Measurements from ENCODE around the gene FN3KRP.

DNA sequence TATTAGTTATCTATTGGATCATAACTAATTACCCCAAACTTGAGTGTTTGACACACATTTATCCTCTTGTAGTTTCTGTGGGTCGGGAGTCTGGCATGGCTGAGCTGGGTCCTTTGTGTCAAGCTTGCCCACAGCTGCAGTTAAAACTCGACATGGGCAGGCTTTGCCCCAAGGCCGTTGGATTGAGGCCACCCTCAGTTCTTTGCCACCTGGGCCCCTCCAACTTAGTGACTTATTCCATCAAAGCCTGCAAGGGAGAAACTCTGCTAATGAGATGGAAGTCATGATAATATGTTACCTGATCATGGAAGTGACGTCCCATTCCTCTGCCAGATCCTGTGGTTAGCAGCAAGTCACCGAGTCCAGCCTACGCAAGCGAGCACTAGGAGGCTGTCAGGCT lies 52.5 kb downstream of the FN3KRP start:
- no peak for TF ChIP-seq GABPA (IDR thresholded peaks at IDR 0.05 in 1 of 2, conservative IDR thresholded peaks at IDR 0.05 in 1 of 2)
- TF ChIP-seq, protein P1, sequence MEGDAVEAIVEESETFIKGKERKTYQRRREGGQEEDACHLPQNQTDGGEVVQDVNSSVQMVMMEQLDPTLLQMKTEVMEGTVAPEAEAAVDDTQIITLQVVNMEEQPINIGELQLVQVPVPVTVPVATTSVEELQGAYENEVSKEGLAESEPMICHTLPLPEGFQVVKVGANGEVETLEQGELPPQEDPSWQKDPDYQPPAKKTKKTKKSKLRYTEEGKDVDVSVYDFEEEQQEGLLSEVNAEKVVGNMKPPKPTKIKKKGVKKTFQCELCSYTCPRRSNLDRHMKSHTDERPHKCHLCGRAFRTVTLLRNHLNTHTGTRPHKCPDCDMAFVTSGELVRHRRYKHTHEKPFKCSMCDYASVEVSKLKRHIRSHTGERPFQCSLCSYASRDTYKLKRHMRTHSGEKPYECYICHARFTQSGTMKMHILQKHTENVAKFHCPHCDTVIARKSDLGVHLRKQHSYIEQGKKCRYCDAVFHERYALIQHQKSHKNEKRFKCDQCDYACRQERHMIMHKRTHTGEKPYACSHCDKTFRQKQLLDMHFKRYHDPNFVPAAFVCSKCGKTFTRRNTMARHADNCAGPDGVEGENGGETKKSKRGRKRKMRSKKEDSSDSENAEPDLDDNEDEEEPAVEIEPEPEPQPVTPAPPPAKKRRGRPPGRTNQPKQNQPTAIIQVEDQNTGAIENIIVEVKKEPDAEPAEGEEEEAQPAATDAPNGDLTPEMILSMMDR (IDR thresholded peaks at IDR 0.05; ENCODE audit: low read depth, low read length, missing input control), result no peak
- no peak for TF ChIP-seq RAD21 (IDR thresholded peaks at IDR 0.05)
- TF ChIP-seq, protein P2, sequence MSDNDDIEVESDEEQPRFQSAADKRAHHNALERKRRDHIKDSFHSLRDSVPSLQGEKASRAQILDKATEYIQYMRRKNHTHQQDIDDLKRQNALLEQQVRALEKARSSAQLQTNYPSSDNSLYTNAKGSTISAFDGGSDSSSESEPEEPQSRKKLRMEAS (IDR thresholded peaks at IDR 0.05), result no peak
- no peak for TF ChIP-seq YY1 (IDR thresholded peaks at IDR 0.05)
- TF ChIP-seq, protein P3, sequence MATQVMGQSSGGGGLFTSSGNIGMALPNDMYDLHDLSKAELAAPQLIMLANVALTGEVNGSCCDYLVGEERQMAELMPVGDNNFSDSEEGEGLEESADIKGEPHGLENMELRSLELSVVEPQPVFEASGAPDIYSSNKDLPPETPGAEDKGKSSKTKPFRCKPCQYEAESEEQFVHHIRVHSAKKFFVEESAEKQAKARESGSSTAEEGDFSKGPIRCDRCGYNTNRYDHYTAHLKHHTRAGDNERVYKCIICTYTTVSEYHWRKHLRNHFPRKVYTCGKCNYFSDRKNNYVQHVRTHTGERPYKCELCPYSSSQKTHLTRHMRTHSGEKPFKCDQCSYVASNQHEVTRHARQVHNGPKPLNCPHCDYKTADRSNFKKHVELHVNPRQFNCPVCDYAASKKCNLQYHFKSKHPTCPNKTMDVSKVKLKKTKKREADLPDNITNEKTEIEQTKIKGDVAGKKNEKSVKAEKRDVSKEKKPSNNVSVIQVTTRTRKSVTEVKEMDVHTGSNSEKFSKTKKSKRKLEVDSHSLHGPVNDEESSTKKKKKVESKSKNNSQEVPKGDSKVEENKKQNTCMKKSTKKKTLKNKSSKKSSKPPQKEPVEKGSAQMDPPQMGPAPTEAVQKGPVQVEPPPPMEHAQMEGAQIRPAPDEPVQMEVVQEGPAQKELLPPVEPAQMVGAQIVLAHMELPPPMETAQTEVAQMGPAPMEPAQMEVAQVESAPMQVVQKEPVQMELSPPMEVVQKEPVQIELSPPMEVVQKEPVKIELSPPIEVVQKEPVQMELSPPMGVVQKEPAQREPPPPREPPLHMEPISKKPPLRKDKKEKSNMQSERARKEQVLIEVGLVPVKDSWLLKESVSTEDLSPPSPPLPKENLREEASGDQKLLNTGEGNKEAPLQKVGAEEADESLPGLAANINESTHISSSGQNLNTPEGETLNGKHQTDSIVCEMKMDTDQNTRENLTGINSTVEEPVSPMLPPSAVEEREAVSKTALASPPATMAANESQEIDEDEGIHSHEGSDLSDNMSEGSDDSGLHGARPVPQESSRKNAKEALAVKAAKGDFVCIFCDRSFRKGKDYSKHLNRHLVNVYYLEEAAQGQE (IDR thresholded peaks at IDR 0.05), result no peak
- no peak for TF ChIP-seq TAF1 (conservative IDR thresholded peaks at IDR 0.05)
- TF ChIP-seq, protein P4, sequence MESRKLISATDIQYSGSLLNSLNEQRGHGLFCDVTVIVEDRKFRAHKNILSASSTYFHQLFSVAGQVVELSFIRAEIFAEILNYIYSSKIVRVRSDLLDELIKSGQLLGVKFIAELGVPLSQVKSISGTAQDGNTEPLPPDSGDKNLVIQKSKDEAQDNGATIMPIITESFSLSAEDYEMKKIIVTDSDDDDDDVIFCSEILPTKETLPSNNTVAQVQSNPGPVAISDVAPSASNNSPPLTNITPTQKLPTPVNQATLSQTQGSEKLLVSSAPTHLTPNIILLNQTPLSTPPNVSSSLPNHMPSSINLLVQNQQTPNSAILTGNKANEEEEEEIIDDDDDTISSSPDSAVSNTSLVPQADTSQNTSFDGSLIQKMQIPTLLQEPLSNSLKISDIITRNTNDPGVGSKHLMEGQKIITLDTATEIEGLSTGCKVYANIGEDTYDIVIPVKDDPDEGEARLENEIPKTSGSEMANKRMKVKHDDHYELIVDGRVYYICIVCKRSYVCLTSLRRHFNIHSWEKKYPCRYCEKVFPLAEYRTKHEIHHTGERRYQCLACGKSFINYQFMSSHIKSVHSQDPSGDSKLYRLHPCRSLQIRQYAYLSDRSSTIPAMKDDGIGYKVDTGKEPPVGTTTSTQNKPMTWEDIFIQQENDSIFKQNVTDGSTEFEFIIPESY (IDR thresholded peaks at IDR 0.05), result no peak

All from liver (tissue), 3 donors.